Stimulated activated CD4-positive, alpha-beta T cell treated with anti-CD3 and anti-CD28 coated beads, Interleukin-4, amount 100 ng/mL, for 48 hours (primary cell): ENCODE results near the gene TUBB2B.
A peak's percentile ranks its signal among the peaks of the same experiment; 100 is the strongest.

ENCODE experiments used
- DNase-seq, 2 donors: peaks; one replicate each; pipeline ENCODE4 v3.0.0-alpha.2; 2020; ENCODE audit warnings: low read depth in 2 of 2

TUBB2B gene

GRCh38 chr6:3227363-3228045, at the start of gene TUBB2B:
TSS of gene TUBB2B (minus strand) at chr6:3227653. CDS start at chr6:3227543, 110 bp downstream.
- DNase-seq = no peak

GRCh38 chr6:3277251-3277650, 49.8 kb upstream of the TUBB2B start:
- DNase-seq = no peak

- DNase-seq = no peak
These were observed 49.0 kb upstream of the TUBB2B start for GRCh38 chr6:3276174-3277167.

GRCh38 chr6:3273707-3274521, 46.5 kb upstream of the TUBB2B start:
- no peak for DNase-seq

GRCh38 chr6:3272911-3273547, 45.6 kb upstream of the TUBB2B start:
- no peak for DNase-seq

- DNase-seq = no peak
These were observed 44.3 kb upstream of the TUBB2B start for GRCh38 chr6:3271756-3272155.

- no peak for DNase-seq
These were observed 42.8 kb upstream of the TUBB2B start for GRCh38 chr6:3270258-3270657.

- DNase-seq = peak in 1 of 2 donors; percentile 19
These were observed 42.0 kb upstream of the TUBB2B start for GRCh38 chr6:3269281-3269975.

- no peak for DNase-seq
These were observed 41.2 kb upstream of the TUBB2B start for GRCh38 chr6:3268680-3269079.

GRCh38 chr6:3267162-3267561, 39.7 kb upstream of the TUBB2B start:
- no peak for DNase-seq

GRCh38 chr6:3266170-3266569, 38.7 kb upstream of the TUBB2B start:
- no peak for DNase-seq

- no peak for DNase-seq
These were observed 38.2 kb upstream of the TUBB2B start for GRCh38 chr6:3265671-3266070.

- DNase-seq = no peak
These were observed 36.9 kb upstream of the TUBB2B start for GRCh38 chr6:3264356-3264755.

- DNase-seq = no peak
These were observed 35.6 kb upstream of the TUBB2B start for GRCh38 chr6:3263096-3263495.

- no peak for DNase-seq
These were observed 34.5 kb upstream of the TUBB2B start for GRCh38 chr6:3261921-3262320.

- no peak for DNase-seq
These were observed 34.0 kb upstream of the TUBB2B start for GRCh38 chr6:3261518-3261820.

- no peak for DNase-seq
These were observed 33.5 kb upstream of the TUBB2B start for GRCh38 chr6:3260772-3261517.

GRCh38 chr6:3260296-3260695, 32.8 kb upstream of the TUBB2B start:
- DNase-seq = no peak

- peak in 1 of 2 donors; percentile 16 for DNase-seq
These were observed 32.1 kb upstream of the TUBB2B start for GRCh38 chr6:3259491-3259958.
